ENCODE measurements around the gene PEX5L. TPM values are rescaled to one million over a fixed set of nuclear protein-coding genes. Genes with fewer than 3 reads are reported as not detected.

The PEX5L gene
- polyA plus RNA-seq, 1 experiment: not detected

- DNase-seq (ENCODE audit: low read depth): no peak
- no peaks in the 10 kb centered on the region for H3K27me3 ChIP-seq (ENCODE audit: control insufficient read depth, insufficient read depth, low read length)
- TF ChIP-seq CTCF (IDR thresholded peaks at IDR 0.05; ENCODE audit: insufficient read depth, low read depth, low read length): no peak
- ChIA-PET POLR2A (no interaction called here), CTCF (no interaction called here)
- H3K4me3 ChIP-seq (ENCODE audit: low read depth, low read length): no peak overlapping the region
- H3K36me3 ChIP-seq (ENCODE audit: control insufficient read depth, insufficient read depth, low read length): no peaks in the 10 kb centered on the region
These were observed 36.8 kb upstream of the PEX5L start for GRCh38 chr3:180073561-180073960.

- Histone ChIP-seq H3K36me3 (ENCODE audit: control insufficient read depth, insufficient read depth, low read length) (no peaks in the 10 kb centered on the region), H3K27me3 (ENCODE audit: control insufficient read depth, insufficient read depth, low read length) (no peaks in the 10 kb centered on the region), H3K4me3 (ENCODE audit: low read depth, low read length) (no peak overlapping the region)
- DNase-seq (ENCODE audit: low read depth): no peak
- ChIA-PET CTCF (no interaction called here), POLR2A (no interaction called here)
- TF ChIP-seq CTCF (IDR thresholded peaks at IDR 0.05; ENCODE audit: insufficient read depth, low read depth, low read length): no peak
These were observed 36.0 kb upstream of the PEX5L start for GRCh38 chr3:180072786-180073185.

GRCh38 chr3:180070925-180071324 lies 34.2 kb upstream of the PEX5L start:
- ChIA-PET CTCF (interaction anchor here (0.6 kb wide), 1 partner anchor 53 kb away, joined by 3 read pairs; no protein-coding TSS in a partner anchor), POLR2A (no interaction called here)
- DNase-seq (ENCODE audit: low read depth): no peak
- TF ChIP-seq CTCF (IDR thresholded peaks at IDR 0.05; ENCODE audit: insufficient read depth, low read depth, low read length): no peak
- Histone ChIP-seq H3K4me3 (ENCODE audit: low read depth, low read length) (no peak overlapping the region), H3K27me3 (ENCODE audit: control insufficient read depth, insufficient read depth, low read length) (no peaks in the 10 kb centered on the region), H3K36me3 (ENCODE audit: control insufficient read depth, insufficient read depth, low read length) (no peaks in the 10 kb centered on the region)

GRCh38 chr3:180068023-180068422 lies 31.3 kb upstream of the PEX5L start:
- ChIA-PET POLR2A (no interaction called here), CTCF (no interaction called here)
- H3K27me3 ChIP-seq (ENCODE audit: control insufficient read depth, insufficient read depth, low read length): no peaks in the 10 kb centered on the region
- no peak for TF ChIP-seq CTCF (IDR thresholded peaks at IDR 0.05; ENCODE audit: insufficient read depth, low read depth, low read length)
- no peaks in the 10 kb centered on the region for H3K36me3 ChIP-seq (ENCODE audit: control insufficient read depth, insufficient read depth, low read length)
- DNase-seq (ENCODE audit: low read depth): no peak
- H3K4me3 ChIP-seq (ENCODE audit: low read depth, low read length): no peak overlapping the region

- no peaks in the 10 kb centered on the region for H3K36me3 ChIP-seq (ENCODE audit: control insufficient read depth, insufficient read depth, low read length)
- no peak for TF ChIP-seq CTCF (IDR thresholded peaks at IDR 0.05; ENCODE audit: insufficient read depth, low read depth, low read length)
- H3K27me3 ChIP-seq (ENCODE audit: control insufficient read depth, insufficient read depth, low read length): no peaks in the 10 kb centered on the region
- DNase-seq (ENCODE audit: low read depth): no peak
- H3K4me3 ChIP-seq (ENCODE audit: low read depth, low read length): no peak overlapping the region
- ChIA-PET POLR2A (no interaction called here), CTCF (no interaction called here)
These were observed 29.9 kb upstream of the PEX5L start for GRCh38 chr3:180066598-180066997.

All from BJ (cell line).